ENCODE data around the gene RNF39. TPM values are rescaled to one million over a fixed set of nuclear protein-coding genes. Genes with fewer than 3 reads are reported as not detected.
"Not testable (repeated sequence)": the region's sequence is repeated elsewhere in the genome, so short reads cannot be mapped to it uniquely, and the experiment has no call there.

RNF39 gene
- total RNA-seq, 1 donor from 2014 or later, result 1.7 TPM

- no peak for DNase-seq (ENCODE audit: low spot score)
These were observed 13.6 kb downstream of the RNF39 start for GRCh38 chr6:30061858-30062458.

GRCh38 chr6:30061092-30061857 is 14.3 kb downstream of the RNF39 start, which contains the start of gene POLR1H:
Gene POLR1H, plus strand, starts transcription at chr6:30061265. Its CDS starts 260 bp downstream, at chr6:30061525.
- DNase-seq (ENCODE audit: low spot score), result peak; percentile 99

GRCh38 chr6:30060606-30061091 is 14.9 kb downstream of the RNF39 start:
- no peak for DNase-seq (ENCODE audit: low spot score)

DNA sequence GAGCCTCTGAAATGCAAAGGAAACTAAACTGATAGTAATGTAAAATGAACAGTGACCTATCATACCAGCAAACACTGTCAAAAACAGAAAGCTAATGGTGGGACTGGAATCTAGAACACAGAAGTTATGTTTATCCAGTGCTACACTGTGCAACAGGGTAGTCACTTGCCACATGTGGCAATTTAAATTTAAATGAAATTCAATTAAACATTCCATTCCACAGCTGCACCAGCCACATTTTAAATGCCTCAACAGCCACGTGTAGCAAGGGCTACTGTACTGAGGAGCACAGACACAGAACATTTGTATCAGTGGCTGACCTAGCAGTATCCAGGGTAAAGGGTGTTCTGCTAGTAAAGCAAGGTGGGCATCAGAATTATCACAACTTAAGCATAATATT is 20.1 kb downstream of the RNF39 start:
- DNase-seq (ENCODE audit: low spot score), result no peak

DNA sequence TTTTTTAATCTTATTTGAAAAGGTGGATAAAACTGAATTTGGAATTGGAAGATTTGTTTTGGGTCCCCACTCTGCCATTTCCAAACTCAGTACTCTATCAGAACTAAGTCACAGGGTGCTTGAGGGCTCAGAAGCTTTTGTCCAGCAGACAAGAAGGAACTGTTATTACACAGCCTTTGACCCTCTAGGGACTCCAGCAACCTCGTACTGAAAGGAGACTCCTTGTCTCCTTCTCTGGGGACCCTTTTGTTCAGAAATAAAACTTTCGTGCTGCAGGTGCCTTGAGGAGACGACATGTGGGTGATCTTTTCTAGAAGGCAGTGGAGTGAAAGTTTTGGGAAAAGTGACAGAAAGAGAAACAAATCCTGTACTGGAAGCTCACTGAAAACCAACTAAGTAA is 21.9 kb downstream of the RNF39 start:
- DNase-seq (ENCODE audit: low spot score), result no peak

DNA sequence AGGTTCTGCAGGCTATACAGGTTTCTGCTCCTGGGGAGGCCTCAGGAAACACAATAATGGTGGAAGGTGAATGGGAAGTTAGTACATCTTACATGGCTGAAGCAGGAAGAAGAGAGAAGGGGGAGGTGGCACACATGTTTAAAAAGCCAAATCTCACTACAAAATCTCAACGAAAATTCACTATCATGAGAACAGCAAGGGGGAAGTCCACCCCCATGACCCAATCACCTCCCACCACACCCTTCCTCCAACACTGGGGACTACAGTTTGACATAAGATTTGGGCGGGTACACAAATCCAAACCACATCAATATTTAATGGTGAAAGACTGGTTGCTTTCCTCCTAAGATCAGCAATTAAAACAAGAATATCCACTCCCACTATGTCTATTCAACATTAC is 28.3 kb downstream of the RNF39 start:
- no peak for DNase-seq (ENCODE audit: low spot score)

DNA sequence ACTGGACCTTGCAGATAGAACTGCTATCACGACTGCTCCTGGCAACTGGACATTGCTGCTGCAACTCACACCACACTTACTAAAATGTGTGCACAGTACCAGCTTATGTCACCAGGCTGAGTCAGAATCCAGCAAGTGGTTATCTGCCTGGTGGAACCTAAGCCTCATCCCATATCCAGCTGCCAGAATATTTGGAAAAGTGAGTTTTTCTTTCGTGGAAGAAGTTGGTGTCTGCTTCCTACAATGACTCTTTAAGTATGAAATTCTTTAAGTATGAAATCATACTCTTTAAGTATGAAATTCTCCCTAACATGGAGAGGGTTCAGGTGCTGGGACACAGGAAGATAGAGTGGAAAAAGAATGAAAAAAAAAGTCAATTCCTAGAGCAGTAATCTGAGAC is 30.9 kb downstream of the RNF39 start:
- no peak for DNase-seq (ENCODE audit: low spot score)

GRCh38 chr6:30043744-30044143 is 31.8 kb downstream of the RNF39 start:
- DNase-seq (ENCODE audit: low spot score), result no peak

- no peak for DNase-seq (ENCODE audit: low spot score)
These were observed 32.7 kb downstream of the RNF39 start for GRCh38 chr6:30042914-30043313.

- no peak for DNase-seq (ENCODE audit: low spot score)
These were observed 33.1 kb downstream of the RNF39 start for GRCh38 chr6:30042476-30042875.

- no peak for DNase-seq (ENCODE audit: low spot score)
These were observed 33.7 kb downstream of the RNF39 start for GRCh38 chr6:30041821-30042220.

DNA sequence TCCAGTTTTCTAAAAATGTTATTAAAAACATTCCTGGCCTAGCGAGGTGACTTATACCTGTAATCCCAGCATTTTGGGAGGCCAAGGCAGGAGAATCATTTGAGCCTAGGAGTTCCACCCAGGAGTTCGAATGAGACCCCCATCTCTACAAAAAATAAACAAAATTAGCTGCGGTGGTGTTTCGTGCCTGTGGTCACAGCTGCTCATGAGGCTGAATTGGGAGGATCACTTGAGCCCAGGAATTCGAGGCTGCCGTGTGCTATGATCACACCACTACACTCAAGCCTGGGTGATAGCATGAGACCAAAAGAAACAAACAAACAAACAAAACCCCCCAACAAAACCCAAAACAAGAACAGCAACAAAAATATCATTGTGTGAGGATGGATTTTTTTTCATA is 34.3 kb downstream of the RNF39 start:
- no peak for DNase-seq (ENCODE audit: low spot score)

DNA sequence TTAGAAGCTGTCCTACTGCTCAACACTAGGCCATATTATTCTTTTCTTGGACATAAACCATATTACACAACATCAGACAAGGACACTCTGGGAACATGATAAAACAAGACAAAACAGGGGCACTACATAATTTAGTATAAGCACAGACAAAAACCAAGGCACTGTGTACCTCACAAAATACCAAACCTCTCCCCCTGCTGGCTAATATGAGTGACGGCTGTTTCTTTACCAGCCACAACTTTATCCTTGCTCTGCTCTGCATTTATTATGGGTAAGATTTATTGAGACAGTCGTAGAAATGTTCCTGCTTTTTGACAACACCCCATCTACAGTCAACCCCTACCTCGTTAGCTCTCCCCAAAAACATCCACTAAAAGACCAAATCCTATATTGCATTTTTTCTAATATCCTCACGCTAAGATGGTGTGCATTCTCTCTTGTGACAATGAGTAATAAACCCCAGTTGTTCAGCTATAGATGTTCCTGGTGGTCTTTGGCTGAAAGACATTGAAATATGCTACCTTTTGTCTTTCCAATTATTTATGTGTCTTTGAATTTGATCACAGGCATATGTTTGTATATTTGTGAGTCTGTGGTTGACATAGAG is 38.3 kb downstream of the RNF39 start:
- peak; percentile 4 for DNase-seq (ENCODE audit: low spot score)

- DNase-seq (ENCODE audit: low spot score), result no peak
These were observed 39.8 kb downstream of the RNF39 start for GRCh38 chr6:30035784-30036183.

DNA sequence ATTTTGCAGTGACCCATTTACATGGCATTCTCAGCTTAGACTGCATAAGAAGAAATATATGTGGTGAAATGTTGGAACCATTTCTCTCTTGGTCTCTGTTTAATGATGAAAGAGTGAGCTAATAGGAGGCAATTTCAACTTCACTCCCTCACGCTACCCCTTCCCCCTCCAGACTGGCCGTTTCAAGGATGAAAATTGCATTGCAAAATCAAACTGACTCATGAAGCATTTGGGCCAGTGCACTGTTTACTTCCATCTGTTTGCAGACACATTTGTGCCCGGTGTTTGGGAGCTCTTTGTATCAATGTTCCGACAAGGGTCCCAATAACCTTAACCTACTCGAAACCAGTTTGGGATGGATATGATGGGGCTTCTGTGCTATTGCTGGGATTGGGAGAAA is 42.1 kb downstream of the RNF39 start:
- DNase-seq (ENCODE audit: low spot score), result not testable (repeated sequence)

DNA sequence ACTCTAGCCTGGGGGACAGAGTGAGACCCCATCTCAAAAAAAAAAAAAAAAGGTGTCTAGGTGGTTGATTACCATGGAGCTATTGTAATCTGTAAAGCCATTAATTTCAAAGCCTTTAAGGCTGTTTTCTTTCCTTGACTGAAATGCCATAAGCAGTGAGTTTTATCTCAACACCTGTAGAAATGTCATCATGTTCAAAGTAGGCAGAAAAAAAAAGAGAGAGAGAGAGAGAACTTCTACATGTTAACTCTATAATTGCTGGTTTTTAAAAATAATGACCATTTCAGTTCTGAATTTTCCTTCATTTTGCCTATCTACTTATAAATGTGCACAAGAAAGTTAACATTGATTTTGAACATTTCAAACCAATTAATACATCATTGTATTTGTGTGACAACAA is 44.2 kb downstream of the RNF39 start:
- no peak for DNase-seq (ENCODE audit: low spot score)

- DNase-seq (ENCODE audit: low spot score), result no peak
These were observed 46.0 kb downstream of the RNF39 start for GRCh38 chr6:30029588-30029987.

GRCh38 chr6:30025186-30025585 is 50.4 kb downstream of the RNF39 start:
- no peak for DNase-seq (ENCODE audit: low spot score)

DNA sequence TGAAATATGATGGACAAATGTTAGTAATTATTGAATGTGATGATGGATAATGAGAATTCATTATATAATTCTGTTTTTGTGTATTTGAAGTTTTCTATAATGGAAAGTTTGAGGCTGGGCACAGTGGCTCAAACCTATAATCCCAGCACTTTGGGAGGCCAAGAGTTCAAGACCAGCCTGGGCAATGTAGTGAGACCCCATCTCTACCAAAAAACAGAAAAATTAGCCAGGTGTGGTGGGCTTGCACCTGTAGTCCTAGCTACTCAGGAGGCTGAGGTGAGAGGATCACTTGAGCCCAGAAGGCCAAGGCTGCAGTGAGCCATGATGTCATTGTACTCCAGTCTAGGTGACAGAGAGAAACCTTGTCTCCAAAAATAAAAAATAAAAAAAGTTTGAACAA is 52.9 kb downstream of the RNF39 start:
- not testable (repeated sequence) for DNase-seq (ENCODE audit: low spot score)

DNA sequence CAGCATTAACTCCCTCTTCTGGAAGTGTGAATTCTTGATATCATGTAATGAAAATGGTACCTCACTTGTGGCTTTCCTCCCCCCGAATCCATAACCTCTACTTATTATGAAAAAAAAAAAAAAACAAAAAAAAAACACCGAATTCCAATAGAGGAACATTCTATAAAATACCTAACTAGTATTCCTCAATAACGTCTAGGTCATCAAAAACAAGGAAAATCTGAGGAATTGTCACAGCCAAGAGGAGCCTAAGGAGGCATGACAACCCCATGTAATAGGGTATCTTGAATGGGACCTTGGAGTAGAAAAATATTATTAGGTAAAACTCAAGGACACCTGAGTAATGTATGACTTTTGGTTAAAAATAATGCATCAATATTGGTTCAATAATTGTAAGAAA is 53.4 kb downstream of the RNF39 start:
- DNase-seq (ENCODE audit: low spot score), result no peak

GRCh38 chr6:30020626-30021025 is 54.9 kb downstream of the RNF39 start:
- DNase-seq (ENCODE audit: low spot score), result no peak
